GM20000 (cell line): Measurements from ENCODE around the gene POFUT1.
"Not testable (repeated sequence)": the region's sequence is repeated elsewhere in the genome, so short reads cannot be mapped to it uniquely, and the experiment has no call there.

Experiments
- DNase-seq: peaks from one replicate; pipeline ENCODE4 v3.0.0; 2012; ENCODE audit warnings: low spot score
- TF ChIP-seq, protein P1 (sequence below): IDR thresholded peaks from 2 replicates; pipeline ENCODE4 v1.5.1; 2012; ENCODE audit warnings: mild to moderate bottlenecking, control low read depth; ENCODE audit errors: extremely low read depth, missing control alignments

The POFUT1 gene

DNA sequence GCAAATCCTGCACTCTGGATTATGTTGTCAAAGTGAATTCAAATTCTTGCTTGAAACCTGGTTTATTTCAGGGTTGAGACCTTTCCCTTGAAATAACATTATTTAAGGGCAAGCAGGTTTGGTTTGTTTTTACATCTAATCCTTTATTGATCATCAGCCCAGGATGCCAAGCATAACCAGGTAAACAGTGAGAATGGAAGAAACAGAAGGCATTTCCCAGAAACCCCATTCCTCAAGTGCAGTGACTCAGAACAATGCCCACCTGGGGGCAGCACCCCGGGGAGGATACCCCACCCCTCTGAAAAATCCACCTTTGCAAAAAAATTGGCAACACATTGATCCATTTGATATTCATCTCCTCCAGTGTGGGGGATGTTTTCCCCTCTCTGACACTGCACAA lies 32.5 kb downstream of the POFUT1 start:
- DNase-seq: no peak

DNA sequence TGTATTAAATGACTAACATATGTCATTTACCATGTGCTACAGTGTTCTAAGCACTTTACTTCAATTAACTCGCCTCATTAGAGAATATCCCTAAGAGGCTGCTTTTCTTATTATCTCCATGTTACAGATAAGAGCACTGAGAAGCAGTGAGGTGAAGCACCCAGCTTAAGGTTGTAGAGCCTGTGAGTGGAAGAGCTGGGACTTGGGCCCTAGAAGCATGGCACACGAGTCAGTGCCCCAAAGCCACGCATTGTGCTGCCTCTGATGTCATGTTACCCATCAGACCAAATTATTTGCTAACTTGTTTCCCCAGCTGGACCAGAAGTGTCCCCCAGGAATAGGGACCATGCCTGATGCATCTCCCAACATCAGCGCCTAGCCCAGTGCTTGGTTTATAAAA lies 34.1 kb downstream of the POFUT1 start:
- no peak for DNase-seq
- TF ChIP-seq, protein P1, sequence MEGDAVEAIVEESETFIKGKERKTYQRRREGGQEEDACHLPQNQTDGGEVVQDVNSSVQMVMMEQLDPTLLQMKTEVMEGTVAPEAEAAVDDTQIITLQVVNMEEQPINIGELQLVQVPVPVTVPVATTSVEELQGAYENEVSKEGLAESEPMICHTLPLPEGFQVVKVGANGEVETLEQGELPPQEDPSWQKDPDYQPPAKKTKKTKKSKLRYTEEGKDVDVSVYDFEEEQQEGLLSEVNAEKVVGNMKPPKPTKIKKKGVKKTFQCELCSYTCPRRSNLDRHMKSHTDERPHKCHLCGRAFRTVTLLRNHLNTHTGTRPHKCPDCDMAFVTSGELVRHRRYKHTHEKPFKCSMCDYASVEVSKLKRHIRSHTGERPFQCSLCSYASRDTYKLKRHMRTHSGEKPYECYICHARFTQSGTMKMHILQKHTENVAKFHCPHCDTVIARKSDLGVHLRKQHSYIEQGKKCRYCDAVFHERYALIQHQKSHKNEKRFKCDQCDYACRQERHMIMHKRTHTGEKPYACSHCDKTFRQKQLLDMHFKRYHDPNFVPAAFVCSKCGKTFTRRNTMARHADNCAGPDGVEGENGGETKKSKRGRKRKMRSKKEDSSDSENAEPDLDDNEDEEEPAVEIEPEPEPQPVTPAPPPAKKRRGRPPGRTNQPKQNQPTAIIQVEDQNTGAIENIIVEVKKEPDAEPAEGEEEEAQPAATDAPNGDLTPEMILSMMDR: no peak

More for the DNA sequence above, 32.5 kb downstream of the POFUT1 start:
- TF ChIP-seq, protein P1: no peak

DNA sequence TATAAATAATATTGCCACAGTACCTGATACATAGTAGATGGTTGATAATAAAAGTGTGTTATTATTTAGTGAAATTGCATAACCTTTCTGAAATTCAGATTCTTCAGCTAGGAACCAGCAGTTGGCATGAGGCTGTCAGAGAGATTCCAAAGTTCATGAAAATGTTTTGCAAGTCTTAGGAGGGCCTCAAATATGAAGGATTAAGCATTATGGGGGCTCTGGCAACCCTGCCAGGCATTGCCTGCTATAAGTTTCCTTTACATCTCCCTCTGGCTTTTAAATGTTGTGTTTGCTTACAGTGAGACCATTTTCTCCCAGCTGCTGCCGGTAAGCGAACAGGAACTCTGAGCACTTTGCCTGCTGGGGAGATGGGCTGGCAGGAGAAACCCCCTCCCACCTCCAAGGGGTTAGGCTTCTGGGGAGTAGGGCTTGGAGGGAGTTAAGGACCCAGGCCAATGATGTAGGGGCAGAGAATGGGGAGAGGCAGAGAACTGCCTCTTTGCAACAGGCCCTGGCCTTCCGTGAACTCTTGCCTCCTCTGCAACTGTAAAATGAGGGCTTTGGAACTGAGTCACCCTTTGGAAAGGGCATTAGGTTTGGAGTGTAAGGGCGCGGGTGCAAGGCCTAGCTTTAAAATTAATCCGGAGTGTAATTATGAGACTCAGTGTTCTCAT lies 36.6 kb downstream of the POFUT1 start:
- TF ChIP-seq, protein P1: no peak
- no peak for DNase-seq

DNA sequence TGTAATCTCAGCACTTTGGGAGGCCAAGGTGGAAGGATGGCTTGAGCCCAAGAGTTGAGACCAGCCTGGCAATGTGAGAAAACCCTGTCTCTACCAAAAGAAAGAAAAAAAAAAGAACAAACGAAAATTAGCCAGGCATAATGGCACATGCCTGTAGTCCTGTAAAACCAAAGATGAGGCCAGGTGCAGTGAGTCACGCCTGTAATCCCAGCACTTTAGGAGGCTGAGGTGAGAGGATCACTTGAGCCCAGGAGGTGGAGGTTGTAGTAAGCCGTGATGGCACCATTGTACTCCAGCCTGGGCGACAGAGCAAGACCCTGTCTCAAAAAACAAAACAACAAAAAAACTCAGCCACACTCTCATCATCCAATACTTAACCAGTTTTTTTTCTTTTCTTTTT lies 37.3 kb downstream of the POFUT1 start:
- TF ChIP-seq, protein P1: no peak
- no peak for DNase-seq

- DNase-seq: not testable (repeated sequence)
Observed at GRCh38 chr20:32246208-32246607, 38.5 kb downstream of the POFUT1 start.

DNA sequence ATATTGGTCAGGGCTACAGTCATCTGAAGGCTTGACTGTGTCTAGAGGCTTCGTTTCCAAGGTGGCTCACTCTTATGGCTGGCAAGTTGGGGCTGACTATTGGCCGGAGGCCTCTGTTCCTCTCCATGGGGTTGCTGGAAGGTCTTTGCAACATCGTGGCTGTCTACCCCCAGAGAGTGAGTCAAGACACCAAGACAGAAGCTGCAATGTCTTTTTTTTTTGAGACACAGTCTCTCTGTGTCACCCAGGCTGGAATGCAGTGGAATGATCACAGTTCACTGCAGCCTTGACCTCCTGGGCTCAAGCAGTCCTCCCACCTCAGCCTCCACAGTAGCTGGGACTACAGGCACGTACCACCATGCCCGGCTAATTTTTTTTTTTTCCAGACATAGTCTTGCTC lies 40.4 kb downstream of the POFUT1 start:
- DNase-seq: no peak
- TF ChIP-seq, protein P1: no peak

DNA sequence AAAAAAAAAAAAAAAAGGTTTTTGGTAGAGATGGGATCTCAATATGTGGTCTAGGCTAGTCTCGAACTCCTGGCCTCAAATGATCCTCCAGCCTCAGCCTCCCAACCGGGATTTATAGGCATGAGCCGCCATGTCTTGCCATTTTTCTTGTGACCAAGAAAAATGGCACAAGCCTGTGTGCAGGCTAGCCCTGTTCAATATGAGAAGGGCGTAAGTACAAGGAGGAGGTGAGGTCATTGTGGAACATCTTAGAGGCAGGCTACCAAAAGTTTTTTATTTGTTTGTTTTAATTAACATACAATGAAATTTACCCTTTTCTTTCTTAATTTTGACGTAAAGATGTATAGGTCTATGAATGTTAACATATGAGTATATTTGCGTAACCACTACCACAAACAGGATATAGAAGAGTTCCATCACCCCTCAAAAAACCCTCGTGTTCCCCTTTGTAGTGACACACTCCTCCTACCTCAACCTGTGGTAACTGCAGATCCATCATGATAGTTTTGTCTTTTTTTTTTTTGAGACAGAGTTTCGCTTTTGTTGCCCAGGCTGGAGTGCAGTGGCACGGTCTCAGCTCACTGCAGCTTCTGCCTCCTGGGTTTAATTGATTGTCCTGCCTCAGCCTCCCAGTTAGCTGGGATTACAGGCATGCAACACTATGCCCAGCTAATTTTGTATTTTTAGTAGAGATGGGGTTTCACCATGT lies 41.5 kb downstream of the POFUT1 start:
- no peak for DNase-seq
- TF ChIP-seq, protein P1: no peak

DNA sequence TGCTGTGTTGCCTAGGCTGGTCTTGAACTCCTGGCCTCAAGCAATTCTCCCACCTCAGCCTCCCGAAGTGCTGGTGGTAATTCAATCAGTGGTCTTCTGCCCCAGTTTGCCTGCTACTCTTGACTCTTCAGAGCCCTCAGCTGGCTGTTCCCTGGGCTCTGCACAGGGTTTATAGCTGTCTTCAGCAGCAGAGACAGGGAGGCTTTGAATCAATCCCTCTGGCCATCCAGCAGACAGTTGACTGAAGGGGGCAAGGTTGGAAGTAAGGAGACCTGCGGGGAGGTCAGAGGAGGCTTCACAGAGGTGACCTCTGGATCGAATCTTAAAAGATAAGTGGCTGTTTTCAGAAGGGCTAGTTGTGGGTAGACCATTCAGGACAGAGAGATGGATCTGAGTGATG lies 43.8 kb downstream of the POFUT1 start:
- TF ChIP-seq, protein P1: no peak
- DNase-seq: no peak
